Stomach smooth muscle (tissue), 2 donors: ENCODE data around the gene STK11.
A peak's percentile ranks its signal among the peaks of the same experiment; 100 is the strongest.

Experiments used
- H3K27ac ChIP-seq: one replicate; pipeline ENCODE4 v1.7.0; 2013; ENCODE audit warnings: mild to moderate bottlenecking, low read length, inconsistent platforms
- H3K27me3 ChIP-seq, 2 donors: one replicate each; pipeline ENCODE4 v1.7.0; 2013; ENCODE audit warnings: low read length in 2 of 2; ENCODE audit not compliant: insufficient read depth in 2 of 2, control insufficient read depth in 1 of 2
- H3K36me3 ChIP-seq, 2 donors: one replicate each; pipeline ENCODE4 v1.7.0; 2013; ENCODE audit warnings: low read length in 2 of 2; ENCODE audit not compliant: control insufficient read depth in 2 of 2, insufficient read depth in 2 of 2
- H3K4me1 ChIP-seq: one replicate; pipeline ENCODE4 v1.7.0; 2013; ENCODE audit warnings: low read length; ENCODE audit not compliant: control insufficient read depth, insufficient read depth
- H3K4me3 ChIP-seq, 2 donors: one replicate each; pipeline ENCODE4 v1.7.0; 2013; ENCODE audit warnings: low read length in 2 of 2
- H3K9ac ChIP-seq, 2 donors: one replicate each; pipeline ENCODE4 v1.7.0; 2013; ENCODE audit warnings: low read length in 2 of 2, mild to moderate bottlenecking in 1 of 2
- H3K9me3 ChIP-seq, 2 donors: one replicate each; pipeline ENCODE4 v1.7.0; 2013; ENCODE audit warnings: low read length in 2 of 2; ENCODE audit not compliant: control insufficient read depth in 2 of 2
- donor health status: healthy.
- donor health status: Pancreatic carcinoma.

STK11 gene

DNA sequence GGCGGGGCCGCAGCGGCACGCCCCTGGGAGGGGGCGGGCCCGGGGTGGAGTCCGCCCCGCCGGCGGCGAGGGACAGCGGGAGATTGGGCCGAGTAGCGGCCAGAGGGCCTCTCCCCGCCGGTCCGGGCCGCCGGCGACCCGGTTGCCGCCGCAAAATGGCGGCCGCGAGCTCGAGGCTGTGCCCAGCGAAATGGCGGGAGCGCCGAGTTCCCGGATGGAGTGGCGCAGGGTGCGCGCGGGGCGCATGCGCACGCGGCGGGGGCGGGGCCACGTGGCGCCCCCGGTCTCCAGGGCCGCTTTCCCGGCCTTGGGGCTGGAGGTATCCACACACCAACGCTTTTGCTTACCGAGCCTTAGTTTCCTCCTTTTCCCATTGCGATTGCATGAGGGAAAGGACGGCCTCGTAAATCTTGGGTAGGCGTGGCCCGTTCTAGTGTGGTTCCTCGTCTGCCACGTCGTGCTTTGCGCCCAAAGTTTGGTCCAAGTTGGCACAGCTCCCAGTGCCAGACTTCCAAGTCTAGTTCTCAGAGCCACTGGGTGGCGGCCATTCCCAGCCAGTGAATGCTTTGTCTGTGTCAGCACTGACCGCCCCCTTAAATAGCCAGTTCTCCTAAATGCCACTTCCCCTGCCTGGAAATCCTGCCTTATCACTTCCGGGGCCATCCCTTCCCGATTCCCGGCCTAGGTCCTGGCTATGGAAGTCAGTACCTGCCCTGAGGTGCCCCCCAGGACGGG, 64.1 kb downstream of the STK11 start:
- Histone ChIP-seq H3K9me3 (no peaks in the 10 kb centered on the region), H3K4me3 (peak overlapping the region; percentile 90 to 99), H3K36me3 (peaks cover 33% of the 10 kb centered on the region in 2 donors), H3K4me1 (peaks cover 89% of the 10 kb centered on the region), H3K27ac (peak overlapping the region; percentile 87), H3K27me3 (no peaks in the 10 kb centered on the region), H3K9ac (peak overlapping the region; percentile 86 to 95)

DNA sequence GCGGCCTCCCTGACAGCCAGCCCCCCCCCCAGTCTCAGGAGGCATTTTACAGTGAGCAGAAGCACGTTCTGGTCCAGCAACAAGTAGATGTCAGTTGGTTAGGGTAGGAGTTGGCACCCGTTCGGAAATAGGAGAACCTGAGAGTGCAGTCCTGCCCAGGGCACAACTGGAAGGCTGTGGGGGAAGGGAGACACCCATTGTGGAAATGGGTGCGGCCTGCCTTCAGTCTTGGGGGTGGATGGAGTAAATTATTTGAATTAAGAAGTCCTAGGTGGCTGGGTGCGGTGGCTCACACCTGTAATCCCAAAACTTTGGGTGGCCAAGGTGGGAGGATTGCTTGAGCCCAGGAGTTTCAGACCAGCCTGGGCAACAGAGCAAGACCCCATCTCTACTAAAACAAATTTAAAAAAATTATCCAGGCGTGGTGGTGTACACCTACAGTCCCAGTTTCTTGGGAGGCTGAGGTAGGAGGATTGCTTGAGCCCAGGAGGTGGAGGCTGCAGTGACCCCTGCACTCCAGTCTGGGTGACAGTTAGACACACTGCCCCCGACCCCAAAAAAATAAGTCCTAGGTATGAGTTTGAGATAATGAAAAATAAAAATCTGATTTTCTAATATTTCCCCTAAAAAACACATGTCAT, 64.8 kb downstream of the STK11 start:
- peak overlapping the region; percentile 87 for H3K27ac ChIP-seq
- H3K27me3 ChIP-seq: no peaks in the 10 kb centered on the region
- H3K4me1 ChIP-seq: peaks cover 89% of the 10 kb centered on the region
- H3K4me3 ChIP-seq: peak overlapping the region; percentile 90 to 99
- H3K9ac ChIP-seq: peak overlapping the region; percentile 86 to 95
- H3K9me3 ChIP-seq: no peaks in the 10 kb centered on the region
- peaks cover 34 to 35% of the 10 kb centered on the region in 2 donors for H3K36me3 ChIP-seq

DNA sequence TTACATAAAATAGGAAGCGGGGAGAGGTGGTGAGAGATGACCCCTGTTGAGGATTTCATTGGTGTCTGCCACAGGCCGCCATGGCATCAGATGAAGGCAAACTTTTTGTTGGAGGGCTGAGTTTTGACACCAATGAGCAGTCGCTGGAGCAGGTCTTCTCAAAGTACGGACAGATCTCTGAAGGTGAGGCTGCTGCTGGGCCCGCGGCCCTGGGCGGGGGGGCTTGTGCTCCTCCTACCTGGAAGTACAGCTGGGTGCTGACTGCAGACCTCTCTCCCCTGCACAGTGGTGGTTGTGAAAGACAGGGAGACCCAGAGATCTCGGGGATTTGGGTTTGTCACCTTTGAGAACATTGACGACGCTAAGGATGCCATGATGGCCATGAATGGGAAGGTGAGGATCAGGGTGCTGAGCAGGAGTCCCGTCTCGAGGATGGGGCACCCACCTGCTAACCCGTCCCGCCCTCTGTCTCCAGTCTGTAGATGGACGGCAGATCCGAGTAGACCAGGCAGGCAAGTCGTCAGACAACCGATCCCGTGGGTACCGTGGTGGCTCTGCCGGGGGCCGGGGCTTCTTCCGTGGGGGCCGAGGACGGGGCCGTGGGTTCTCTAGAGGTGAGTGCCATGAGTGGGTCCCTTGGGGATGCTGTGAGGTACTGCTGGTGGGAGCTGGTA, 65.4 kb downstream of the STK11 start:
- peaks cover 34 to 35% of the 10 kb centered on the region in 2 donors for H3K36me3 ChIP-seq
- peak overlapping the region; percentile 87 for H3K27ac ChIP-seq

DNA sequence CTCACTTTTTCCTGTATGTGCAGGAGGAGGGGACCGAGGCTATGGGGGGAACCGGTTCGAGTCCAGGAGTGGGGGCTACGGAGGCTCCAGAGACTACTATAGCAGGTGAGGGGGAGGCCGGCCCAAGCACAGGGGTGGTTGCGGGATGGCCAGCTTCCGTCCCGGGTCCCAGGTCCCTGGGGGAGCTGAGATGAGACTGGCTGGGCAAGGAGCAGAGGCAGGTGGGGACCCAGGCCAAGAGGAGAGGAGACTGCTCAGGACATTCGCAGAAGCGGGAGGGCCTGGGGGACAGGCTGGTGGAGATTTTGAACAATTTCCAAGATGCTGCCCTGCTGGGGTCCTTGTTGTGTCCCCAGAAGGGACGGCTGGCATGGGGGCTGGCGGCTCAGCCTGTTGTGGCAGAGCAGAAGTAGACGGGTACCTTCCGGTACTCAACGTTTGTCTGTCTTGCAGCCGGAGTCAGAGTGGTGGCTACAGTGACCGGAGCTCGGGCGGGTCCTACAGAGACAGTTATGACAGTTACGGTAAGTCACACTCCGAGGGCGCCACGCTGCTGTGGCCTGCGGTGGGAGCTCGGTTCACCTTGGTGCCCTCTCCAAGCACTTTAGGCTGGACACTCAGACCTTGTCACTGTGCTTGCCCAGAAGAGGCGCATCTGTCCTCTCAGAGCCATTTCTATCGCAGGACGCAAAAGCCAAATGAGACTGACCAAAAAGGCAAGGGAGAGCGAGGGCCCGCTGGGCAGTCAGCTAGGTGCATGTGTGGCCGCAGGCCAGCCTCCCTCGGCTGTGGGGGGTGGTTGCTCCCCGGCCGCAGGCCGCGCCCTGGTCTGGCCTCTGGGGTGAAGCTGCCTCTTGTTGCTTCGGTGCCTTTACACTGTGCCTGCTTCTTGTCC, 66.2 kb downstream of the STK11 start:
- Histone ChIP-seq H3K9ac (peak overlapping the region; percentile 55 to 95), H3K4me3 (peak overlapping the region; percentile 90 to 99), H3K27ac (peak overlapping the region; percentile 87), H3K4me1 (peaks cover 85% of the 10 kb centered on the region), H3K27me3 (no peaks in the 10 kb centered on the region), H3K9me3 (no peaks in the 10 kb centered on the region), H3K36me3 (peaks cover 34 to 35% of the 10 kb centered on the region in 2 donors)

More for the DNA sequence above, 65.4 kb downstream of the STK11 start:
- Histone ChIP-seq H3K9me3 (no peaks in the 10 kb centered on the region), H3K9ac (peak overlapping the region; percentile 55 to 95), H3K27me3 (no peaks in the 10 kb centered on the region), H3K4me3 (peak overlapping the region; percentile 90 to 99), H3K4me1 (peaks cover 85% of the 10 kb centered on the region)

DNA sequence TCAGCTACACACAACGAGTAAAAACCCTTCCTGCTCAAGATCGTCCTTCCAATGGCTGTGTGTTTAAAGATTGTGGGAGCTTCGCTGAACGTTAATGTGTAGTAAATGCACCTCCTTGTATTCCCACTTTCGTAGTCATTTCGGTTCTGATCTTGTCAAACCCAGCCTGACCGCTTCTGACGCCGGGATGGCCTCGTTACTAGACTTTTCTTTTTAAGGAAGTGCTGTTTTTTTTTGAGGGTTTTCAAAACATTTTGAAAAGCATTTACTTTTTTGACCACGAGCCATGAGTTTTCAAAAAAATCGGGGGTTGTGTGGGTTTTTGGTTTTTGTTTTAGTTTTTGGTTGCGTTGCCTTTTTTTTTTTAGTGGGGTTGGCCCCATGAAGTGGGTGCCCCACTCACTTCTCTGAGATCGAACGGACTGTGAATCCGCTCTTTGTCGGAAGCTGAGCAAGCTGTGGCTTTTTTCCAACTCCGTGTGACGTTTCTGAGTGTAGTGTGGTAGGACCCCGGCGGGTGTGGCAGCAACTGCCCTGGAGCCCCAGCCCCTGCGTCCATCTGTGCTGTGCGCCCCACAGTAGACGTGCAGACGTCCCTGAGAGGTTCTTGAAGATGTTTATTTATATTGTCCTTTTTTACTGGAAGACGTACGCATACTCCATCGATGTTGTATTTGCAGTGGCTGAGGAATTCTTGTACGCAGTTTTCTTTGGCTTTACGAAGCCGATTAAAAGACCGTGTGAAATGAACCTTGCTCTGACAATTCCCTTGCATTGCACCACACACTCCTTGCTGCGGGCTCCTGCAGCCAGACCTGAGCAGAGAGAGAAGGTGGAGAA, 67.1 kb downstream of the STK11 start:
- Histone ChIP-seq H3K36me3 (peaks cover 34 to 35% of the 10 kb centered on the region in 2 donors), H3K27ac (peak overlapping the region; percentile 87), H3K4me3 (peak overlapping the region in 1 of 2 donors; percentile 90), H3K9ac (peak overlapping the region; percentile 36 to 42), H3K9me3 (no peaks in the 10 kb centered on the region), H3K27me3 (no peaks in the 10 kb centered on the region), H3K4me1 (peaks cover 78% of the 10 kb centered on the region)

DNA sequence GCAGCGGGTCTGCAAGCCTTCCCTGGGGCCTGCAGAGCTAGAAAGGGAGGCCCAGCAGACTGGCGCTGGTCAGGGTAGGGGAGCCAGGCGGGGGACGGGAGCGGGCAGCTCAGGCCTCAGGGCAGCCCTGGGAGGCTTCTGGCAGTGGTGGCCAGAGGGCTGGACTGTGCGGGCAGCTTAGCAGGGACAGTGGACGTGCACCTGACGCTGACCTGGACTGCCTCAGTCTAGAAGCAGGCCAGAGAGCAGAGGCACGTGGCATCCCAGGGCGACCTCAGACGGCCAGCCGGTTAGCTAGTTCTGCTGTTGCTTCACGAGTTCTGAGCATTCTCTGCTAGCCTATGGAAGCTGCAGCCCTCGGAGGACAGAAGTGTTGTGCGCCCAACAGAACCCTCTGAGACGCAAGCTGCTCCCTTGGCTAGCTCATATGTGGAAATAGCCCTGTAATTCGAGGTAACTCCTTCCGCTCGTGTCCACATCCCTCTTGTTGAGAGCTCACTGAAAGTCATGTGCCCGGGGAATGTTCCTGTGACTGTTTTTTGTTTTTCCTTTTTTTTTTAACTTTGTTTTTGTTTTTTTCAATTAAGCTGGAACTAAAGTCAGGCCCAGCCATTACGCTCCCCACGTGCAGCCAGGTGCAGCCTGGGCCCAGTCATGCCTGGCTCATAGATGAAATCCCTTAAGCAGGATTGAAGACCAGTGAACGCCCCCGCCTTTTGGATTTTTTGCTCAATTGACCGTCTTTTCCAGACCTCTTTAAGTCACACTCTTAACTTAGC, 67.9 kb downstream of the STK11 start:
- Histone ChIP-seq H3K27ac (peak overlapping the region; percentile 87), H3K4me1 (peaks cover 70% of the 10 kb centered on the region), H3K27me3 (no peaks in the 10 kb centered on the region), H3K36me3 (peaks cover 34 to 35% of the 10 kb centered on the region in 2 donors), H3K9me3 (no peaks in the 10 kb centered on the region), H3K9ac (no peak overlapping the region), H3K4me3 (peak overlapping the region in 1 of 2 donors; percentile 40)

DNA sequence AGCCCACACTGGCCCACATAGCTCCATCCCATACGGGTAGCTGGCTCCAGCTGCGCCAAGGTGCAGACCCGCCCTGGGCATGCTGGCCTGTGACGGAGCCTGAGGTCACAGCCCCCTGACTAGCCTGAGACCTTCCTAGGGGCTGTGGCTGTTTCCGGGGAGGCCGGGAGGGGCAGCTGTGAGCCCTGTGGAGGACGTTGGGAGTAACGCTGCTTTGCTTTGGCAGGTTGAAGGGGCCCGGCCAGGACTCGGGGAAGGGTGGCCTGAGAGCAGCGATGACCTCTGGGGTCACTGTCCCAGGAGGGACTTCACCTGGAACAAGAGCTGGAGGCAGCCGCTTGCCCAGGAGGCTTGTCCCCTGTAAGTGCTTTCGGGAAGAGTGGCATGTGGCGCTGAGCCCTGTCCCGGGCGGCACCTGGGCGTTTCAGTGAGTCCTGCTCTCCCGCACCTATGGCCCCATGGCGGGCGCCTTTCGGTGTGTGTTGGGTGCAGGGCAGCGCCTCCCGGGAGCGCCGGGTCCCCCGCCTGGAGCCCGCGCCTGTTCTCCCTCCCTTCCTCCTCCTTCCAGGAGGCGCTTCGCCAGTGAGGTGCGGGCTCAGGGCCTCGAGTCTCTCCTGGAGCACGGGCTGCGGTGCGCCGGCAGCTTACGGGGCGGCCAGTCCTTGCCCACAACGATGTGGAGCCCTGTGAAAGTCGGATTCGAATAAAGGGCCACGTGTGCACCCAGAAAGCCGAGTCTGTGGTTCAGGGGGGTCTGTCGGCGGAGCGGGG, 68.7 kb downstream of the STK11 start:
- peak overlapping the region in 1 of 2 donors; percentile 34 for H3K9ac ChIP-seq
- H3K4me3 ChIP-seq: peak overlapping the region; percentile 26 to 85

DNA sequence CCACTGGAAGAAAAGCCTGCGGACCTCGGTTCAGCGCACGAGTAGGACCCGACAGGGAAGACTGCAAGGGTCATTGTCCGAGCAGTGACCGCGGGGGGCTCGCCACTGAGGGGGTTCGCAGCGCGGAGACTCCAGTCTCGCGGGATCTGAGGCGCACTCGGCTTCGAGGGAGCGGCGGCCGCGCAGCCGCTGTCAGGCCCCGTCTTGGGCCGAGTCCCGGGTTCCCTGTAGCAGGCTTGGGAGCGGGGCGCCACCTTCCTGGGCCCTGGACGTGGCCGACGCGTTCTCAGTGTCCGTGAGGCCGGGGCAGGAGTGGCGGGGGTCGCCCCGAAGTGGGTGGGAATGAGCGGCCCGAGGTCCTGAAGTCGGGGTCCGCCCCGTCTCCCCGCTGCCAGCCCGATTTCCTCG, 69.3 kb downstream of the STK11 start:
- Histone ChIP-seq H3K9ac (peak overlapping the region in 1 of 2 donors; percentile 34), H3K27ac (peak overlapping the region; percentile 87), H3K4me1 (peaks cover 67% of the 10 kb centered on the region), H3K9me3 (no peaks in the 10 kb centered on the region), H3K27me3 (no peaks in the 10 kb centered on the region), H3K4me3 (peak overlapping the region; percentile 26 to 85), H3K36me3 (peaks cover 38 to 41% of the 10 kb centered on the region in 2 donors)

More for the DNA sequence above, 68.7 kb downstream of the STK11 start:
- H3K36me3 ChIP-seq: peaks cover 38 to 39% of the 10 kb centered on the region in 2 donors
- peaks cover 66% of the 10 kb centered on the region for H3K4me1 ChIP-seq
- no peaks in the 10 kb centered on the region for H3K27me3 ChIP-seq
- no peaks in the 10 kb centered on the region for H3K9me3 ChIP-seq
- peak overlapping the region; percentile 87 for H3K27ac ChIP-seq
